Type B pancreatic cell (in vitro differentiated cells): ENCODE results near the gene CPLX1. TPM values are rescaled to one million over a fixed set of nuclear protein-coding genes. Genes with fewer than 3 reads are reported as not detected.

Source experiments
- DNase-seq: peaks from one replicate; pipeline ENCODE4 v3.0.0; 2021; ENCODE audit warnings: mixed read lengths; ENCODE audit not compliant: unreplicated experiment; ENCODE audit errors: extremely low spot score
- H3K27ac Mint-ChIP-seq: 2 replicates; pipeline ENCODE4 v1.8.0; 2021; ENCODE audit warnings: mild to moderate bottlenecking, mixed read lengths
- H3K27me3 Mint-ChIP-seq: 2 replicates; pipeline ENCODE4 v1.8.0; 2021; ENCODE audit warnings: mixed read lengths
- H3K36me3 Mint-ChIP-seq: 2 replicates; pipeline ENCODE4 v1.8.0; 2021; ENCODE audit warnings: mixed read lengths
- H3K4me1 Mint-ChIP-seq: one replicate; pipeline ENCODE4 v1.8.0; 2021; ENCODE audit warnings: mixed read lengths; ENCODE audit not compliant: unreplicated experiment
- H3K4me3 Mint-ChIP-seq: 2 replicates; pipeline ENCODE4 v1.8.0; 2021; ENCODE audit warnings: mild to moderate bottlenecking, mixed read lengths
- H3K9me3 Mint-ChIP-seq: 2 replicates; pipeline ENCODE4 v1.8.0; 2021; ENCODE audit warnings: mixed read lengths
- CTCF ChIP-seq: fragments of 200-600 bp; sonication (generic); conservative IDR thresholded peaks from 2 replicates; pipeline ENCODE4 v1.5.0; 2021; ENCODE audit warnings: antibody characterized with exemption, mild to moderate bottlenecking
- total RNA-seq: library from RNA; stranded (reverse); gene quantifications from 2 replicates; pipeline ENCODE4 v1.2.1, GENCODE V29; 2021; ENCODE audit warnings: low replicate concordance

CPLX1 gene
- total RNA-seq, 1 donor from 2014 or later = 5.6 TPM

- peak; percentile 33 for TF ChIP-seq CTCF
- Mint-ChIP-seq H3K27me3 (peaks cover 30% of the 10 kb centered on the region), H3K27ac (no peak overlapping the region), H3K9me3 (no peaks in the 10 kb centered on the region), H3K4me1 (no peaks in the 10 kb centered on the region), H3K4me3 (no peak overlapping the region), H3K36me3 (no peaks in the 10 kb centered on the region)
- peak; percentile 68 for DNase-seq
These were observed 2.8 kb upstream of the CPLX1 start for GRCh38 chr4:828641-829271.

DNA sequence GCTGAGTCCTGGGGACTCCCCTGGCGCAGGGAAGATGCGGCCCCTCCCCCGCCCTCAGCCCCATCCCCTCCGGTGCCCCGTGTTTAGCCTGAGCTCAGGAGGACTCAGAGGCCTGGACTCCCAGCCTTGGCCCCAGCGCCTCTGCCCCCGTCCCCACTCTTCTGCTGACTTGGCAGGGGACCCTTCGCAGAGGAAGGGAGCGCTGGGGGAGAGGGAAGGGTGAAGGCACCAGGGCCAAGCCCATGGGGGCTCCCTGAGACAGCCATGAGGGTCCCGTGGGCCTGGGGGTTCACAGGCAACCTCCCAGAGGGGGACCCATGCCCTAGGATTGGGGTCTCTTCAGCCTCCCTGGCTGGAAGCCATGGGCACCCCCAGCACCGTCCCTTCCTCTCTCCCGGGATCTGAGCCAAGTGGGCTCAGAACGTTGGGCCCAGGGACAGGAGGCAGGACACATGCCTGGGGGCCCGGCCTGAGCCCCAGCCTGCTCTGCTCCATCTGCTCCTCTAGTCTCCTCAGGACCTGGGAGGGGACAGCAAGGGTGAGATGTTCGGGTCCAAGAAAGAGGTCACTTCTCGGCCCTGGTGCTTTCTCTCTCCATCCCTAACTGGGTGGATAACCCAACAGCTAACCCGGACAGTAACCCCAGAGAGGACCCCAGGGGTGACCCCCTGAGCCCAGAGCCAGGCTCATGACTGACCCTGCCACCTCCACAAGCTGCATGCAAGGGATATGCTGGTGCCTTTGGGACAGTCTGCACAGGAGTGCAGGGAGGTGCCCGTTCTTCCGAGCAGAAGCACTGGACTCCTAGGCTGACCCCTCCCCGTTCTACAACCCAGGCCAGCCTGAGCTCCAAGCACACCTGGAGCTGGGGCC lies 1.5 kb upstream of the CPLX1 start:
- Mint-ChIP-seq H3K36me3 (no peaks in the 10 kb centered on the region), H3K4me3 (peak overlapping the region; percentile 75), H3K27me3 (peaks cover 43% of the 10 kb centered on the region), H3K9me3 (no peaks in the 10 kb centered on the region), H3K4me1 (no peaks in the 10 kb centered on the region), H3K27ac (no peak overlapping the region)
- peak; percentile 67 for DNase-seq
- no peak for TF ChIP-seq CTCF

DNA sequence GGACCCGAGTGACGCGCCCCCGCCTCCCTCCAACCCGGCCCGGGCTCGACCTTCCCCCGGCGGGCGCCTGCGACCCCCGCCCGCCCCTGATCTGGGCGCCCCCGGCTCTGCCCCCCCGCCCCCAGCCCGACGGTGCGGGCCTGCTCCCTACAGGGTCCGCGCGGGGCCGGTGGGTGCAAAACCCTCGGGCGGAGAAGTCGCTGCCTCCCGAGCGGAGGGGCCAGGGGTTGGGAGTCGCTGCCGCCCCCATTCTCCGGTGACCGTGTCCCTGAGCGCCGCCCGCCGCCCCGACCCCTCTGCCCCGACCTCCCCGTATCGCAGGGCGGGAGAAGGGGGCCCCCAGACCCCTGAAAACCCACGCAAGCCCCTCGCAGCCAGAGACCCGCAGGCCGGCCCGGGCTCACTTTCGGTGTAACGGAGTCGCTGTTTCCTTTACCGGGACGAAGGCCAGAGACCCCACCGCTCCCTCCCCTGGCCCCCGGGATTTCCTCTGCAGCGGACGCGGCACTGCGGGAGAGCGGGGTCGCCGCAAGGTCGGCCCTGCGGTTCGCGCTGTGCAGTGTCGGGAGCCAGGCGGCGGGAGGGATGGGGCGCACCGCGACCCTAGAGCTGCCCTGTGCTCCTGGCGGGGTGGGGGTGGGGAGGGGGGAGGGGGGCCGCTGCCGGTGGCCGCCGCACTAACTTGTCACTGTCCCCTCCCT lies 729 bp upstream of the CPLX1 start:
- H3K4me1 Mint-ChIP-seq = no peaks in the 10 kb centered on the region
- peaks cover 51% of the 10 kb centered on the region for H3K27me3 Mint-ChIP-seq
- no peak overlapping the region for H3K27ac Mint-ChIP-seq
- H3K36me3 Mint-ChIP-seq = no peaks in the 10 kb centered on the region
- no peak overlapping the region for H3K4me3 Mint-ChIP-seq
- no peak for DNase-seq
- no peaks in the 10 kb centered on the region for H3K9me3 Mint-ChIP-seq
- no peak for TF ChIP-seq CTCF

DNA sequence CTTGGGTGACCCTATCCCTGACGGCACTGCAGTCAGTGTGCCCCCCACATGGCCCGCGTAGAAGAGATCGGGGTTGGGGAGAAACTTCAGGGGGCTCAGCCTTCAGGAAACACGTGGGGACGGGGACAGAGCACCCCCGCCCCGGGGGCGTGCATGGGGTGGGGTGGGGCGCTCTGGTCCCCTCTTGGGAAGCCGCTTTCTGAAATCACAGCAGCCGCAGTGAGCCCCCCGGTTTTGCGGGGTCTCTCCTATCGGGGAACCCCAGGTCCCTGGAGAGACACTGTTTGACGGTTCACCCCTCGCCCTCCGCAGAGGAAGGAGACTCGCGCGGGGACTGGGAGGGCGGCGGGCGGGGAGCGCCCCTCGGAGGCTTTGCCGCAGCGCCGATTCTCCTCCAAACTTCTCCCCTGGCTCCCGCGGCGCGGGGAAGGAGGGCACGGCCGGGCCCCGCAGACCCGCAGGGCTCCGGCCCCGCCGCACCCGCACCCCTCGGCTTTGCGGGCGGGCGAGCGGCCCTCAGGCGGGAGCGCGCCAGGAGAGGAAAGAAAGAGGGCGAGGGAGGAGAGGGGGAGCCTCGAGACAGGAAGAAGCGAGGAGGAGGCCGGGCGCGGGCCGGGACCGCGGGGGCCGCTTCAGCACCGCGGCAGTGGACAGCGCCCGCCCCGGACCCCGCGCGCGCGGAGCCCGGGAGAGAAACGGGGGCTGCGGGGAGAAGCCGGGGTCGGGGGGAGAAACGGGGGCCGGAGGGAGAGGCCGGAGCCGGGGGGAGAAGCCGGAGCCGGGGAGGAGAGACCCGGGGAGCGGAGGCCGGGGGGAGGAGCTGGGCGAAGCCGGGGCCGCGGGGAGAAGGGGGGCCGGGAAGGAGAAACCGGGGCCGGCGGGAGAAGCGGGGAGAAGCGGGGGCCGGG lies 612 bp downstream of the CPLX1 start:
- Mint-ChIP-seq H3K4me1 (no peaks in the 10 kb centered on the region), H3K27me3 (peaks cover 59% of the 10 kb centered on the region), H3K36me3 (no peaks in the 10 kb centered on the region), H3K4me3 (no peak overlapping the region), H3K9me3 (no peaks in the 10 kb centered on the region), H3K27ac (no peak overlapping the region)
- no peak for DNase-seq
- no peak for TF ChIP-seq CTCF

DNA sequence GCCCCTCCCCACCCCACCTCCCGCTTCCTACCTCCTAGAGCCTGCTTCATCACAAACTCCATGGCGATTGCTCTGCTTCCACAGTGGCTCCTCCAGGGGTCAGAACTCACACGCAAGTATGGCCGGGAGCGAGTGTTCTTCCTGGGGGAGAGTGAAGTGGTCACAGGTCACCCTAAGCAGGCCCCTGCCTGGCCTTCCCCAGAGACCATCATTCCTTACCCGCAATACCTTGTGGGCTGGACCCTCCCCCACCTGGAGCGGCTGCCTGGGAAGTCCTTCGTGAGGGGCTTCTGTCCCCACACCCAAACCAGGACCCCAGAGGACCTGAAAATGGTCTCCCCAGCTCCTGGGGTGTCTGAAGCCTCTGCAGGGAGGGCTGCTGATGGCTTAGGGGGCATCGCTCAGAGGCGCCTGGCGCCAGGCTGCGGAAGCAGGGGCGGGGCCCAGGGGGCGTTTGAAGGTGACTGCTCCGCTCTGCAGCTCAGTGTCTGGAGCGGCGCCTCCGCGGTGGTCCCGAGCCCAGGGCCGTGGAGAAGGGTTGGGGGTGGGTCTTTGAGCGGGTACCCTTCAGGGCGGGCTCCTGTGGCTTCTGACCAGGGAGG lies 1.4 kb downstream of the CPLX1 start:
- H3K4me3 Mint-ChIP-seq = peak overlapping the region; percentile 62
- TF ChIP-seq CTCF = no peak
- H3K4me1 Mint-ChIP-seq = no peaks in the 10 kb centered on the region
- peaks cover 64% of the 10 kb centered on the region for H3K27me3 Mint-ChIP-seq
- H3K27ac Mint-ChIP-seq = no peak overlapping the region
- H3K9me3 Mint-ChIP-seq = no peaks in the 10 kb centered on the region
- DNase-seq = no peak
- H3K36me3 Mint-ChIP-seq = no peaks in the 10 kb centered on the region
